Smooth muscle cell (in vitro differentiated cells): ENCODE data around the gene RNPS1. TPM values are rescaled to one million over a fixed set of nuclear protein-coding genes. Genes with fewer than 3 reads are reported as not detected.

Source experiments
- DNase-seq: peaks from one replicate; lab custom pipeline; 2025; ENCODE audit not compliant: unreplicated experiment; lab: John Stamatoyannopoulos, UW
- H2AFZ ChIP-seq: fragments of 200-600 bp; sonication (generic); 2 replicates; pipeline ENCODE4 v1.6.0; 2016; ENCODE audit warnings: antibody characterized with exemption, low read depth, mild to moderate bottlenecking
- H3F3A ChIP-seq: fragments of 200-600 bp; sonication (generic); 2 replicates; pipeline ENCODE4 v1.6.0; 2017; ENCODE audit warnings: antibody characterized with exemption, low read depth
- H3K27ac ChIP-seq: fragments of 200-600 bp; sonication (generic); 2 replicates; pipeline ENCODE4 v1.5.1; 2016; ENCODE audit warnings: low read depth, mild to moderate bottlenecking
- H3K27me3 ChIP-seq: fragments of 200-600 bp; sonication (generic); 2 replicates; pipeline ENCODE4 v1.6.1; 2016; ENCODE audit warnings: low read depth, mild to moderate bottlenecking
- H3K36me3 ChIP-seq: fragments of 200-600 bp; sonication (generic); 2 replicates; pipeline ENCODE4 v1.5.1; 2016; ENCODE audit warnings: low read depth
- H3K4me1 ChIP-seq: fragments of 200-600 bp; sonication (generic); 2 replicates; pipeline ENCODE4 v1.5.1; 2016; ENCODE audit warnings: low read depth
- H3K4me2 ChIP-seq: fragments of 200-600 bp; sonication (generic); 2 replicates; pipeline ENCODE4 v1.6.0; 2016; ENCODE audit warnings: mild to moderate bottlenecking
- H3K4me3 ChIP-seq: fragments of 200-600 bp; sonication (generic); 2 replicates; pipeline ENCODE4 v1.5.1; 2016; ENCODE audit warnings: mild to moderate bottlenecking
- H3K79me2 ChIP-seq: fragments of 200-600 bp; sonication (generic); 2 replicates; pipeline ENCODE4 v1.6.0; 2016; ENCODE audit warnings: low read depth, mild to moderate bottlenecking
- H3K9ac ChIP-seq: fragments of 200-600 bp; sonication (generic); 2 replicates; pipeline ENCODE4 v1.6.0; 2016; ENCODE audit warnings: low read depth
- H3K9me3 ChIP-seq: fragments of 200-600 bp; sonication (generic); replicated peaks from 2 replicates; pipeline ENCODE4 v1.5.1; 2016; ENCODE audit warnings: low read depth
- H4K20me1 ChIP-seq: fragments of 200-600 bp; sonication (generic); 2 replicates; pipeline ENCODE4 v1.6.0; 2016; ENCODE audit warnings: low read depth
- CTCF ChIP-seq: fragments of 200-600 bp; sonication (generic); IDR thresholded peaks from 2 replicates; pipeline ENCODE4 v1.5.1; 2017; ENCODE audit warnings: borderline replicate concordance, mild to moderate bottlenecking, antibody characterized with exemption; ENCODE audit not compliant: insufficient read depth, poor library complexity, severe bottlenecking
- WGBS: methylation state at CpG from one replicate; pipeline ENCODE4 v1.1.7; 2016; ENCODE audit warnings: low lambda C conversion rate; 5-methylcytosine and 5-hydroxymethylcytosine counted together
- polyA plus RNA-seq: library from polyadenylated mRNA; unstranded; fragments of >200 nt; fragmentation: Nextera tagmentation; extraction: Ambion mirVana; gene quantifications from 2 replicates; pipeline ENCODE4 v1.2.1, GENCODE V29; 2016
- total RNA-seq: library from RNA; depleted of rRNA; stranded (reverse); fragments of >200 nt; gene quantifications from 2 replicates; pipeline ENCODE4 v1.2.3, GENCODE V29; 2014

Gene RNPS1
- total and polyA plus RNA-seq, 2 experiments from 2014 or later, result 87.9 to 192 TPM

- H3K4me2 ChIP-seq, result no peak overlapping the region
- H2AFZ ChIP-seq, result no peak overlapping the region
- H3K9ac ChIP-seq, result no peak overlapping the region
- H3K36me3 ChIP-seq, result no peaks in the 10 kb centered on the region
- 79% methylated on average over 29 of the region's 29 CpGs for WGBS
- H3K27me3 ChIP-seq, result peaks cover 3% of the 10 kb centered on the region
- no peak for DNase-seq
- no peak overlapping the region for H3K4me3 ChIP-seq
- TF ChIP-seq CTCF, result no peak
- no peaks in the 10 kb centered on the region for H3K9me3 ChIP-seq
- H3K27ac ChIP-seq, result no peak overlapping the region
- no peaks in the 10 kb centered on the region for H3F3A ChIP-seq
- H4K20me1 ChIP-seq, result peaks cover 81% of the 10 kb centered on the region
- peaks cover 2% of the 10 kb centered on the region for H3K4me1 ChIP-seq
- H3K79me2 ChIP-seq, result peaks cover 24% of the 10 kb centered on the region
These were observed 36.7 kb downstream of the RNPS1 start for GRCh38 chr16:2231016-2231931.

- H3K9me3 ChIP-seq, result no peaks in the 10 kb centered on the region
- DNase-seq, result no peak
- H3K4me2 ChIP-seq, result no peak overlapping the region
- no peaks in the 10 kb centered on the region for H3F3A ChIP-seq
- H3K27ac ChIP-seq, result no peak overlapping the region
- no peak overlapping the region for H3K4me3 ChIP-seq
- no peak overlapping the region for H3K9ac ChIP-seq
- no peaks in the 10 kb centered on the region for H3K27me3 ChIP-seq
- no peak overlapping the region for H2AFZ ChIP-seq
- H3K36me3 ChIP-seq, result no peaks in the 10 kb centered on the region
- H3K4me1 ChIP-seq, result no peaks in the 10 kb centered on the region
- H4K20me1 ChIP-seq, result peaks cover 78% of the 10 kb centered on the region
- H3K79me2 ChIP-seq, result peaks cover 33% of the 10 kb centered on the region
- no peak for TF ChIP-seq CTCF
- WGBS, result 97% methylated on average over 8 of the region's 13 CpGs
These were observed 37.5 kb downstream of the RNPS1 start for GRCh38 chr16:2230376-2230775.

- no peak for DNase-seq
- H3K4me1 ChIP-seq, result peaks cover under 1% of the 10 kb centered on the region
- H3K27me3 ChIP-seq, result no peaks in the 10 kb centered on the region
- H3F3A ChIP-seq, result no peaks in the 10 kb centered on the region
- H3K4me2 ChIP-seq, result no peak overlapping the region
- no peak overlapping the region for H3K27ac ChIP-seq
- peaks cover 75% of the 10 kb centered on the region for H4K20me1 ChIP-seq
- no peak for TF ChIP-seq CTCF
- H3K36me3 ChIP-seq, result no peaks in the 10 kb centered on the region
- 95% methylated on average over 22 of the region's 23 CpGs for WGBS
- H2AFZ ChIP-seq, result no peak overlapping the region
- no peaks in the 10 kb centered on the region for H3K9me3 ChIP-seq
- no peak overlapping the region for H3K9ac ChIP-seq
- no peak overlapping the region for H3K4me3 ChIP-seq
- peaks cover 40% of the 10 kb centered on the region for H3K79me2 ChIP-seq
These were observed 38.2 kb downstream of the RNPS1 start for GRCh38 chr16:2229632-2230250.
